ENCODE data around the gene FAM110A.

FAM110A gene

GRCh38 chr20:859751-860231, 26.3 kb downstream of the FAM110A start:
- peaks cover 4% of the 10 kb centered on the region for H3K27me3 Mint-ChIP-seq (ENCODE audit: low read depth)
- no peaks in the 10 kb centered on the region for H3K9me3 Mint-ChIP-seq
- H3K4me1 Mint-ChIP-seq (ENCODE audit: low read depth), result peaks cover 47% of the 10 kb centered on the region
- peak overlapping the region; percentile 65 for H3K27ac Mint-ChIP-seq
- H3K36me3 Mint-ChIP-seq (ENCODE audit: low read depth), result peaks cover 10% of the 10 kb centered on the region
- DNase-seq (ENCODE audit: low spot score), result no peak
- peak overlapping the region; percentile 59 for H3K4me3 Mint-ChIP-seq

GRCh38 chr20:860891-861290, 27.4 kb downstream of the FAM110A start:
- H3K27ac Mint-ChIP-seq, result no peak overlapping the region
- H3K27me3 Mint-ChIP-seq (ENCODE audit: low read depth), result peaks cover 9% of the 10 kb centered on the region
- no peak for DNase-seq (ENCODE audit: low spot score)
- peaks cover 43% of the 10 kb centered on the region for H3K4me1 Mint-ChIP-seq (ENCODE audit: low read depth)
- no peak overlapping the region for H3K4me3 Mint-ChIP-seq
- no peaks in the 10 kb centered on the region for H3K9me3 Mint-ChIP-seq
- peaks cover 10% of the 10 kb centered on the region for H3K36me3 Mint-ChIP-seq (ENCODE audit: low read depth)

GRCh38 chr20:865440-865839, 31.9 kb downstream of the FAM110A start:
- Mint-ChIP-seq H3K4me3 (no peak overlapping the region), H3K9me3 (no peaks in the 10 kb centered on the region), H3K27me3 (ENCODE audit: low read depth) (peaks cover 12% of the 10 kb centered on the region), H3K36me3 (ENCODE audit: low read depth) (no peaks in the 10 kb centered on the region), H3K4me1 (ENCODE audit: low read depth) (peaks cover 8% of the 10 kb centered on the region), H3K27ac (no peak overlapping the region)
- no peak for DNase-seq (ENCODE audit: low spot score)

- peaks cover 12% of the 10 kb centered on the region for H3K27me3 Mint-ChIP-seq (ENCODE audit: low read depth)
- H3K36me3 Mint-ChIP-seq (ENCODE audit: low read depth), result no peaks in the 10 kb centered on the region
- no peak for DNase-seq (ENCODE audit: low spot score)
- H3K9me3 Mint-ChIP-seq, result no peaks in the 10 kb centered on the region
- no peak overlapping the region for H3K27ac Mint-ChIP-seq
- H3K4me3 Mint-ChIP-seq, result no peak overlapping the region
- H3K4me1 Mint-ChIP-seq (ENCODE audit: low read depth), result peaks cover 4% of the 10 kb centered on the region
These were observed 34.8 kb downstream of the FAM110A start for GRCh38 chr20:868279-868678.

GRCh38 chr20:869606-870005, 36.1 kb downstream of the FAM110A start:
- DNase-seq (ENCODE audit: low spot score), result no peak

GRCh38 chr20:870758-871157, 37.2 kb downstream of the FAM110A start:
- H3K4me3 Mint-ChIP-seq, result no peak overlapping the region
- no peaks in the 10 kb centered on the region for H3K9me3 Mint-ChIP-seq
- H3K27me3 Mint-ChIP-seq (ENCODE audit: low read depth), result peaks cover 4% of the 10 kb centered on the region

More at GRCh38 chr20:869606-870005, 36.1 kb downstream of the FAM110A start:
- Mint-ChIP-seq H3K36me3 (ENCODE audit: low read depth) (no peaks in the 10 kb centered on the region), H3K4me3 (no peak overlapping the region), H3K9me3 (no peaks in the 10 kb centered on the region), H3K27me3 (ENCODE audit: low read depth) (peaks cover 8% of the 10 kb centered on the region), H3K4me1 (ENCODE audit: low read depth) (no peaks in the 10 kb centered on the region), H3K27ac (no peak overlapping the region)

GRCh38 chr20:871436-871835, 37.9 kb downstream of the FAM110A start:
- Mint-ChIP-seq H3K27me3 (ENCODE audit: low read depth) (no peaks in the 10 kb centered on the region), H3K4me3 (no peak overlapping the region), H3K9me3 (no peaks in the 10 kb centered on the region), H3K4me1 (ENCODE audit: low read depth) (no peaks in the 10 kb centered on the region), H3K27ac (no peak overlapping the region), H3K36me3 (ENCODE audit: low read depth) (no peaks in the 10 kb centered on the region)
- DNase-seq (ENCODE audit: low spot score), result no peak

More at GRCh38 chr20:870758-871157, 37.2 kb downstream of the FAM110A start:
- H3K36me3 Mint-ChIP-seq (ENCODE audit: low read depth), result no peaks in the 10 kb centered on the region
- no peaks in the 10 kb centered on the region for H3K4me1 Mint-ChIP-seq (ENCODE audit: low read depth)
- no peak for DNase-seq (ENCODE audit: low spot score)
- H3K27ac Mint-ChIP-seq, result no peak overlapping the region

- Mint-ChIP-seq H3K4me3 (no peak overlapping the region), H3K36me3 (ENCODE audit: low read depth) (no peaks in the 10 kb centered on the region), H3K4me1 (ENCODE audit: low read depth) (no peaks in the 10 kb centered on the region), H3K27me3 (ENCODE audit: low read depth) (no peaks in the 10 kb centered on the region), H3K9me3 (no peaks in the 10 kb centered on the region), H3K27ac (no peak overlapping the region)
- DNase-seq (ENCODE audit: low spot score), result no peak
These were observed 38.4 kb downstream of the FAM110A start for GRCh38 chr20:871948-872347.

- Mint-ChIP-seq H3K4me1 (ENCODE audit: low read depth) (no peaks in the 10 kb centered on the region), H3K27me3 (ENCODE audit: low read depth) (no peaks in the 10 kb centered on the region), H3K36me3 (ENCODE audit: low read depth) (no peaks in the 10 kb centered on the region), H3K27ac (no peak overlapping the region), H3K9me3 (no peaks in the 10 kb centered on the region), H3K4me3 (no peak overlapping the region)
- DNase-seq (ENCODE audit: low spot score), result no peak
These were observed 39.5 kb downstream of the FAM110A start for GRCh38 chr20:872855-873520.

GRCh38 chr20:873875-874607, 40.5 kb downstream of the FAM110A start:
- DNase-seq (ENCODE audit: low spot score), result no peak
- Mint-ChIP-seq H3K4me1 (ENCODE audit: low read depth) (no peaks in the 10 kb centered on the region), H3K27me3 (ENCODE audit: low read depth) (no peaks in the 10 kb centered on the region), H3K36me3 (ENCODE audit: low read depth) (no peaks in the 10 kb centered on the region), H3K27ac (no peak overlapping the region), H3K9me3 (no peaks in the 10 kb centered on the region), H3K4me3 (no peak overlapping the region)

- H3K4me1 Mint-ChIP-seq (ENCODE audit: low read depth), result no peaks in the 10 kb centered on the region
- no peaks in the 10 kb centered on the region for H3K9me3 Mint-ChIP-seq
- H3K27me3 Mint-ChIP-seq (ENCODE audit: low read depth), result no peaks in the 10 kb centered on the region
- no peak overlapping the region for H3K4me3 Mint-ChIP-seq
- no peak for DNase-seq (ENCODE audit: low spot score)
- H3K36me3 Mint-ChIP-seq (ENCODE audit: low read depth), result no peaks in the 10 kb centered on the region
- no peak overlapping the region for H3K27ac Mint-ChIP-seq
These were observed 41.6 kb downstream of the FAM110A start for GRCh38 chr20:875115-875514.

- no peak overlapping the region for H3K27ac Mint-ChIP-seq
These were observed 44.3 kb downstream of the FAM110A start for GRCh38 chr20:877814-878213.

GRCh38 chr20:878511-879307, 45.2 kb downstream of the FAM110A start:
- Mint-ChIP-seq H3K36me3 (ENCODE audit: low read depth) (no peaks in the 10 kb centered on the region), H3K4me3 (no peak overlapping the region), H3K4me1 (ENCODE audit: low read depth) (peaks cover 11% of the 10 kb centered on the region), H3K27ac (no peak overlapping the region), H3K27me3 (ENCODE audit: low read depth) (no peaks in the 10 kb centered on the region), H3K9me3 (no peaks in the 10 kb centered on the region)
- peak; percentile 6 for DNase-seq (ENCODE audit: low spot score)

More at GRCh38 chr20:877814-878213, 44.3 kb downstream of the FAM110A start:
- H3K9me3 Mint-ChIP-seq, result no peaks in the 10 kb centered on the region
- H3K27me3 Mint-ChIP-seq (ENCODE audit: low read depth), result no peaks in the 10 kb centered on the region
- H3K4me1 Mint-ChIP-seq (ENCODE audit: low read depth), result peaks cover 11% of the 10 kb centered on the region
- H3K4me3 Mint-ChIP-seq, result no peak overlapping the region
- H3K36me3 Mint-ChIP-seq (ENCODE audit: low read depth), result no peaks in the 10 kb centered on the region
- no peak for DNase-seq (ENCODE audit: low spot score)

GRCh38 chr20:879626-880025, 46.1 kb downstream of the FAM110A start:
- H3K27me3 Mint-ChIP-seq (ENCODE audit: low read depth), result peaks cover 6% of the 10 kb centered on the region
- no peaks in the 10 kb centered on the region for H3K36me3 Mint-ChIP-seq (ENCODE audit: low read depth)
- no peaks in the 10 kb centered on the region for H3K9me3 Mint-ChIP-seq
- H3K27ac Mint-ChIP-seq, result no peak overlapping the region
- DNase-seq (ENCODE audit: low spot score), result no peak
- peaks cover 11% of the 10 kb centered on the region for H3K4me1 Mint-ChIP-seq (ENCODE audit: low read depth)
- H3K4me3 Mint-ChIP-seq, result no peak overlapping the region
